Caki2 (cell line): ENCODE measurements around the gene XYLT2. TPM values are rescaled to one million over a fixed set of nuclear protein-coding genes. Genes with fewer than 3 reads are reported as not detected.

Experiments
- DNase-seq: peaks from one replicate; pipeline ENCODE4 v3.0.0-alpha.2; 2015; ENCODE audit warnings: low read depth
- in situ Hi-C: cut with HindIII; loops from 2 replicates; pipeline ENCODE4 v1.10.0; 2016; ENCODE audit warnings: low sequenced_read_pairs, low pct_unique_long_range_greater_than_20kb, mixed read lengths
- total RNA-seq: library from RNA; depleted of rRNA; stranded (reverse); fragments of >200 nt; shearing (Covaris generic); gene quantifications from 2 replicates; pipeline ENCODE4 v1.2.3, GENCODE V29; 2014; ENCODE audit warnings: low replicate concordance

XYLT2 gene
- total RNA-seq, 1 experiment from 2014 or later = 39.4 TPM

DNA sequence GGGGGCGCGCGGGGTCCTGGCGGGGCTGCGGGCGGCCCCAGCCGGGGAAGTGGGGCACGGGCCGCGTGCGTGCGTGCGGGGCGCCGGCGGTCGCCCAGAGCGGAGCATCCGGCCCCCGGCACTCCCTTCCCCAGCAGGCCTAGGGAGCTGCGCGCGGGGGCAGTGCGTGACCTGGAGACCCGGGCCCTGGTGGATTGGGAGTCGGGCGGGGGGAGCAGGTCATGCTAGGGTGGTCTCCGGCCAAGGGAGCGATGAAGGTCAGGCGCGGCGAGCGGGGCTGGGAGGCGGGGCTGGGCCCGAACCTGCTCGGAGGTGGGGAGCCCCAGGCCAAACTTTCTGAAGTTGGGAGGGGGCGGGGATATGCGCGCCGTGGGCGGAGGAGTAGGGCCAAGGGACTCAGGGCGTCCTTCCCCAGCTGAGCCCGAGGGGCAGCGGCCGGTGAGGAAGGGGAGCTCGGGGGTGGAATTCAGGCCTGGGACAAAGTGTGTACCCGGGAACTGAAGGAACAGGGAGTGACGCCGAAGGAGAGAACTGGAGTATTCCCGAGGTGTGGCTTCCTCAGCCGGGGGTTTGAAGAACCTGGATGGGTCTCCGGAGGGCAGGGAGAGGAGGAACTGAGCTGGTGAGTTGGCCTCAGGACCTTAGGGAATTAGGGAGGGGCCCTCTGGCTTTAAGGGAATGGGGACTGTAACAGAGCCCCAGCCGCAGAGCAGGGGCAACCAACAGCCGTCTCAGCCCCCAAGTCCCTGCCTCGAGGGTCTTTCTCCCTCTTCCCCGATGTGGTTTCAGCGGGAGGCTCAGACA lies 589 bp downstream of the XYLT2 start:
- in situ Hi-C loops = no loop called here

DNA sequence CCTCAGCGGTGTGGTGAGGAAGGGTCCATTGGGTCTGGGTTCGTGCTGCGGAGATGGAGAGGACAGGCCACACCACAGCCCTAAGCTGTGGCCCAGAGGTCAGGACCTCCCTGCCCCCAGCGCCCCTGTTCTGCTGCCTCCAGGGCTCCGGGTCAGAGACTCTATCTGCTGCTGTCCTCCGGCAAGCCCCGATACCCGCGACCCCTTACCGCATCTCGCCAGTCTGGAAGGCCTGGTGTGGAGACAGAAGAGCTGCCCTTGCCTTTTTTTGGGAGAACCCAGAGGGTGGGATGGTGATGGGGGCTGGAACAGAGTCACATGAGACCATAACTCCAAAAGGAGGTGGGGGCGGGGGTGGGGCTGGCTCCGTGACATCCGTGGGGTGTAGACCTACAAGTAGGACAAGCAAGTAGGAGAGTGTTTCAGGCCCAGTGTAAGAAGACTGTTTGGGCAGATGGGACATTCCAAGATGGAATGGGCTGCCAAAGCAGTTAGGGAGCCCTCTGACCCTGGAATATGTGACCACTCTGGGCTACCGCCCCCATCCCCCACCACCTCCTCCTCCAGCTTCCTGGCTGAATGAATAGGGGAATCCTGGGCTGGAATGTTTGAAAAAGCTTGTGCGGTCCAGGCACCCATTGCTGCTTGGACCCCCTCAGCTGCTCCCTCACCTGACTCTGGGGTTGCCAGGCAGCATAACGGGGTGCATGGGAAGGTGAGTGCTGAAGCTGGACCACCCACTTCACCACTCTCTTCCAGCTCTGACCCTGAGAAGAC lies 1.4 kb downstream of the XYLT2 start:
- DNase-seq = no peak
- in situ Hi-C loops = no loop called here

More for the DNA sequence above, 589 bp downstream of the XYLT2 start:
- no peak for DNase-seq

- in situ Hi-C loops = no loop called here
- DNase-seq = no peak
Measured at GRCh38 chr17:50347894-50348291, 2.0 kb downstream of the XYLT2 start.

DNA sequence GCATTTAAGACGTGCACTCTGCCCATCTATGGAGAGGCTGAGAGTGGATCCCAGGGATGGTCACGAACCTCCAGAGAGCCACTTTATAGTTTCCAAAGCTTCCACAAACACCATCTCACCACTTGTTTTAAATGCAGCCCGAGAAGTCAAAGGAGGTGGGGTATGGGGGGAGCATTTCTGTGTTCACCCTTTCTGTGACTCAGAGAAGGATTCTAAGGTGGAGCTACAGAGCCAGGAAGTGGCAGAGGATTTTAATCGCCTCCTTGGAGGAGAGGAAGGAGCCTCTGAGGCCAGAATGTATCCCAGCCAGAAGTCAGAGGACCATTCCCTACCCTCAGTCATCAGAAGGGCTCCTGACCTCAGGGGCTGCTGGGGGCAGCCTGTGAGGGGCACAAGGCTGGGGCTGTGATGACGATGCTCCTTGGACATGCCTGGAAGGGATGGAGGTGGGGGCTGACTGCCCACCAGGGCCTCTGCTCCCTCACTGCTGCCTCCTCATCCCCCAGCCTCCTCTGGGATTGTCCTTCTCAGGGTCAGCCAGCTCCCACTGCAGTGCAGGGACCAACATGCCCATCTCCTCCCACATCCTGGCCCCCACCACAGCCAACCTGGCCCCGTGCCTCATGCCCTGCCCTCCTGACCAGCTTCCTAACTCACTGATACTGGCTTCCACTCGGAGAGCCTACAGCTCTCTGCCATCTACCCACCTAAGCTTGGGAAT lies 2.8 kb downstream of the XYLT2 start:
- DNase-seq = no peak
- in situ Hi-C loops = no loop called here

DNA sequence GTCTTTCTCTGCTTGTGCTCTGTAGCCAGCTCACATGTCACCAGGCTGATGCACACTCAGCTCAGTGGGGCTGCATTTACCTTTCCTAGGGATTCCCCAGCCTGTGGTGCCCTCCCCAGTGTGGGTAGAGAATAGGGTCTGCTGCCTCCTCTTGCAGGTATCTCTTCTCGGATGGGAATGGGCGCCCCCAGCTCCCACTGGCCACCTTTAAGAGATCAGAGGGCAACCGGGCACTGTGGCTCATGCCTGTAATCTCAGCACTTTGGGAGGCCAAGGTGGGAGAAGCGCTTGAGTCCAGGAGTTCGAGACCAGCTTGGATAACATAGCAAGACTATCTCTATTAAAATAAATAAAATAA lies 3.3 kb downstream of the XYLT2 start:
- DNase-seq = no peak
- in situ Hi-C loops = no loop called here

- no peak for DNase-seq
Measured at GRCh38 chr17:50350733-50351132, 4.8 kb downstream of the XYLT2 start.

GRCh38 chr17:50352072-50352692 lies 6.3 kb downstream of the XYLT2 start:
- no peak for DNase-seq
- in situ Hi-C loops = no loop called here

More at GRCh38 chr17:50350733-50351132, 4.8 kb downstream of the XYLT2 start:
- in situ Hi-C loops = no loop called here

DNA sequence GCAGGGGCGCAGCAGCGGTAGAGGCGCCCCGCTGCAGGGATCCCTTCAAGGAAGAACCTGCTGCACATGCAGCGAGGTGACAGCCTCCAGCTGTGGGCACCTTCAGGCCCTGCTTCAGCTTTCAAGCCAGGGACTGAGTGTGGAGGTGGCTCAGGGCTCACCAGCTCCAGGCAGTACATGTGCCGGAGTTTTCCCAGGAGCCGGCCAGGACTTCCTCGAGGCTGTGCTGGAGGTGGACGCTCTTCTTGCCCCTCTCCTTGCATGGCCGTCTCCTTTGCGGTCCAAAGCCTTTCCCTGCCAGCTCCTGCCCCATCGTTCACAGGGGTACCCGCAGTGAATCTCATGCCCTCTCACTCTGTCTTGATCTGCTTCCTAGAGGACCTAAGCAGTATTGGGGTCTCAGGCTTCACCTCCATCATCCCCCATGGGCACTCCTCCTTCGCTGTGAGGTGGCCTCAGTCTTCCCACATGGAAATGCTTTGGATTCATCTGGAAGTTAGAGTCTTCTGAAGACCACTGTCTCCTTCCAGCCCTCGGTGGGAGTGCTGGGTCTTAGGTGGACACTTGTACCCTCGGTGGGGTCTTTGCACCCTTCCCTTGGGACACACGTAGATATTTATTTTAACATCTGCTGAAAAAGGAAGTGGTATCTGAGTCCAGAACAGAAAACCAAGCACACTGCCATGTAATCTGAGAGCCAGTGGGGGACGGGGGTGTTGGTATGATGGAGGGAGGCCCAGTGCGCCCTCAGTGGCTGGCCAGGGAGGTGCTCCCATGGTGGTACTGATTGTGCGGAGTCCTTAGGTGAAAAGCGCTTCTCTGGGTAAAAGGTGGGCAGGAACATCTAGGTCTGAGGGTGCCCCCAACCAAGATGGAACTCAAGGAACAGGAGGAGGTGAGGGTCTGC lies 7.0 kb downstream of the XYLT2 start:
- no peak for DNase-seq
- in situ Hi-C loops = no loop called here

GRCh38 chr17:50353600-50354195 lies 7.8 kb downstream of the XYLT2 start:
- in situ Hi-C loops = no loop called here

GRCh38 chr17:50354198-50354597 lies 8.3 kb downstream of the XYLT2 start:
- in situ Hi-C loops = no loop called here
- no peak for DNase-seq

More at GRCh38 chr17:50353600-50354195, 7.8 kb downstream of the XYLT2 start:
- DNase-seq = no peak

DNA sequence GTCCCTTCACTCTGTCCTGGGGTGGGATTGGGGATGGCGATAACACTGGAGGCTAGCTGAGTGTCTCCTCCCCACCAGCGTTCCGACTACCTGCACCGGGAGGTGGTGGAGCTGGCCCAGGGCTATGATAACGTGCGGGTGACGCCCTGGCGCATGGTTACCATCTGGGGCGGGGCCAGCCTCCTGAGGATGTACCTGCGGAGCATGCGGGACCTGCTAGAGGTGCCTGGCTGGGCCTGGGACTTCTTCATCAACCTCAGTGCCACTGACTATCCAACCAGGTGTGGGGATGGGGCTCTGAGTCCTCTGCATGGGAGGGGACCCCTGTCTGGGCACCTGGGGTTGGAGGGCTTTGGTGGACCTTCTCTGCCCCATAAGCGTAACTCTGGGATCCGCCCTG lies 8.8 kb downstream of the XYLT2 start:
- in situ Hi-C loops = no loop called here
- DNase-seq = no peak

GRCh38 chr17:50355336-50355700 lies 9.4 kb downstream of the XYLT2 start:
- in situ Hi-C loops = no loop called here
- no peak for DNase-seq

DNA sequence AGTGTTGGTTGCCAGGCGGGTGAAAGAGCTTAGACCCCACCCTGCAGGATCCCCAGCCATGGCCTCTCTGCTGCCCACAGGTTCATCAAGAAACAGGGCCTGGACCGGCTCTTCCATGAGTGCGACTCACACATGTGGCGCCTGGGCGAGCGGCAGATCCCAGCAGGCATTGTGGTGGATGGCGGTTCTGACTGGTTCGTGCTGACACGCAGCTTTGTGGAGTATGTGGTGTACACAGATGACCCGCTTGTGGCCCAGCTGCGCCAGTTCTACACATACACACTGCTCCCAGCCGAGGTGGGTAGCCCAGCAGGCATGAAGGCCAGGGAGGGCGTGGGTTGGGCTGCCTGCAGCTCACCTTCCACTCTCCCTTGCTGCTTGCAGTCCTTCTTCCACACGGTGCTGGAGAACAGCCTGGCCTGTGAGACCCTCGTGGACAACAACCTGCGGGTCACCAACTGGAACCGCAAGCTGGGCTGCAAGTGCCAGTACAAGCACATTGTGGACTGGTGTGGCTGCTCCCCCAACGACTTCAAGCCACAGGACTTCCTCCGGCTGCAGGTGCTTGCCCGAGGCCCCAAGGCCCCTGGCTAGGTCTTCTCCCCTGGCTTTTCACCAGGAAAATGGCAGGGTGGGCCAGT lies 9.9 kb downstream of the XYLT2 start:
- in situ Hi-C loops = no loop called here
- no peak for DNase-seq

- in situ Hi-C loops = no loop called here
- no peak for DNase-seq
Measured at GRCh38 chr17:50356418-50356817, 10.5 kb downstream of the XYLT2 start.

GRCh38 chr17:50356892-50357510 lies 11.1 kb downstream of the XYLT2 start:
- in situ Hi-C loops = no loop called here

GRCh38 chr17:50358177-50358576 lies 12.3 kb downstream of the XYLT2 start:
- in situ Hi-C loops = no loop called here
- no peak for DNase-seq

More at GRCh38 chr17:50356892-50357510, 11.1 kb downstream of the XYLT2 start:
- DNase-seq = no peak
